GM18867 (cell line): ENCODE results near the gene PDK3.

Source experiments
- ATAC-seq: cut with Tn5 transposase; IDR thresholded peaks from one replicate; pipeline ENCODE4 v1.9.1; 2021; ENCODE audit warnings: mild to moderate bottlenecking, moderate library complexity; ENCODE audit not compliant: unreplicated experiment

Gene PDK3

GRCh38 chrX:24480400-24480865, 15.3 kb downstream of the PDK3 start:
- ATAC-seq: peak; percentile 29

- no peak for ATAC-seq
Measured at GRCh38 chrX:24482823-24483415, 17.8 kb downstream of the PDK3 start.

- ATAC-seq: no peak
Measured at GRCh38 chrX:24483596-24483995, 18.5 kb downstream of the PDK3 start.

GRCh38 chrX:24485323-24485722, 20.2 kb downstream of the PDK3 start:
- no peak for ATAC-seq

- no peak for ATAC-seq
Measured at GRCh38 chrX:24485976-24486680, 21.0 kb downstream of the PDK3 start.

GRCh38 chrX:24487571-24487970, 22.5 kb downstream of the PDK3 start:
- no peak for ATAC-seq

- no peak for ATAC-seq
Measured at GRCh38 chrX:24491741-24492140, 26.7 kb downstream of the PDK3 start.

- no peak for ATAC-seq
Measured at GRCh38 chrX:24493740-24494581, 28.9 kb downstream of the PDK3 start.

- no peak for ATAC-seq
Measured at GRCh38 chrX:24494647-24495075, 29.6 kb downstream of the PDK3 start.

GRCh38 chrX:24495700-24496099, 30.6 kb downstream of the PDK3 start:
- no peak for ATAC-seq

- peak; percentile 41 for ATAC-seq
Measured at GRCh38 chrX:24498181-24498580, 33.1 kb downstream of the PDK3 start.

- ATAC-seq: peak; percentile 89
Measured at GRCh38 chrX:24498975-24499374, 33.9 kb downstream of the PDK3 start.

GRCh38 chrX:24506082-24506481, 41.0 kb downstream of the PDK3 start:
- no peak for ATAC-seq

- ATAC-seq: no peak
Measured at GRCh38 chrX:24508375-24508774, 43.3 kb downstream of the PDK3 start.

- peak; percentile 96 for ATAC-seq
Measured at GRCh38 chrX:24513416-24513815, 48.3 kb downstream of the PDK3 start.

GRCh38 chrX:24515447-24515846, 50.4 kb downstream of the PDK3 start:
- no peak for ATAC-seq

GRCh38 chrX:24520472-24520871, 55.4 kb downstream of the PDK3 start:
- ATAC-seq: no peak

GRCh38 chrX:24525455-24525854, 60.4 kb downstream of the PDK3 start:
- no peak for ATAC-seq

GRCh38 chrX:24526616-24527015, 61.5 kb downstream of the PDK3 start:
- ATAC-seq: no peak

GRCh38 chrX:24528605-24529004, 63.5 kb downstream of the PDK3 start:
- no peak for ATAC-seq

GRCh38 chrX:24536551-24536950, 71.5 kb downstream of the PDK3 start:
- ATAC-seq: no peak

- no peak for ATAC-seq
Measured at GRCh38 chrX:24542756-24543155, 77.7 kb downstream of the PDK3 start.
